ENCODE measurements around the gene TMCC1. TPM values are rescaled to one million over a fixed set of nuclear protein-coding genes. Genes with fewer than 3 reads are reported as not detected.

The TMCC1 gene
- polyA plus RNA-seq, 1 experiment = 14.4 TPM

DNA sequence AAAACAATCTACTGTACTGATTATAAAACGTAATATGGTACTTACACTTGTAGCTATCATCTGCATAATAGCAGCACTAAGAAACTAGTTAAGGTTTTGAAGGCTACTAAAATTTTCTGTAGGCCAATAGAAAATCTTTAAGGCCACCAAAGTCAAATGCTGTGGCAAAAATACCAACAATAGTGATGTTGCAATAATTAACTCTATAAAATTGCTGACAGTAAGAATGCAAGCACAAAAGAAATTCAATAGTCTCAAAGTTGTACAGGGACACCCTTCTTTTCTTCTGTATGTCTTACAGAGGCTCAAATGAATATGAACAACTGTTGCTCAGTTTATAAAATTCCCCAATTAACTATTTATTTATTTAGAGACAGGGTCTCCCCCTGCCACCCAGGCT, 62.0 kb downstream of the TMCC1 start:
- no peak for DNase-seq (ENCODE audit: low read depth)
- no peaks in the 10 kb centered on the region for H3K27me3 ChIP-seq (ENCODE audit: control insufficient read depth, insufficient read depth, low read length)
- H3K4me3 ChIP-seq (ENCODE audit: low read depth, low read length) = no peak overlapping the region
- 0 out of 2 replicates have a peak, but pooled peaks cover 1% of the 10 kb centered on the region for H3K36me3 ChIP-seq (ENCODE audit: control insufficient read depth, insufficient read depth, low read length)
- ChIA-PET POLR2A (no interaction called here), CTCF (interaction anchor here (0.7 to 2.0 kb wide), 4 partner anchors 93 to 182 kb away, joined by 3 to 6 read pairs (median 4); no protein-coding TSS in a partner anchor)
- TF ChIP-seq, protein P1, sequence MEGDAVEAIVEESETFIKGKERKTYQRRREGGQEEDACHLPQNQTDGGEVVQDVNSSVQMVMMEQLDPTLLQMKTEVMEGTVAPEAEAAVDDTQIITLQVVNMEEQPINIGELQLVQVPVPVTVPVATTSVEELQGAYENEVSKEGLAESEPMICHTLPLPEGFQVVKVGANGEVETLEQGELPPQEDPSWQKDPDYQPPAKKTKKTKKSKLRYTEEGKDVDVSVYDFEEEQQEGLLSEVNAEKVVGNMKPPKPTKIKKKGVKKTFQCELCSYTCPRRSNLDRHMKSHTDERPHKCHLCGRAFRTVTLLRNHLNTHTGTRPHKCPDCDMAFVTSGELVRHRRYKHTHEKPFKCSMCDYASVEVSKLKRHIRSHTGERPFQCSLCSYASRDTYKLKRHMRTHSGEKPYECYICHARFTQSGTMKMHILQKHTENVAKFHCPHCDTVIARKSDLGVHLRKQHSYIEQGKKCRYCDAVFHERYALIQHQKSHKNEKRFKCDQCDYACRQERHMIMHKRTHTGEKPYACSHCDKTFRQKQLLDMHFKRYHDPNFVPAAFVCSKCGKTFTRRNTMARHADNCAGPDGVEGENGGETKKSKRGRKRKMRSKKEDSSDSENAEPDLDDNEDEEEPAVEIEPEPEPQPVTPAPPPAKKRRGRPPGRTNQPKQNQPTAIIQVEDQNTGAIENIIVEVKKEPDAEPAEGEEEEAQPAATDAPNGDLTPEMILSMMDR (IDR thresholded peaks at IDR 0.05; ENCODE audit: insufficient read depth, low read depth, low read length) = no peak

DNA sequence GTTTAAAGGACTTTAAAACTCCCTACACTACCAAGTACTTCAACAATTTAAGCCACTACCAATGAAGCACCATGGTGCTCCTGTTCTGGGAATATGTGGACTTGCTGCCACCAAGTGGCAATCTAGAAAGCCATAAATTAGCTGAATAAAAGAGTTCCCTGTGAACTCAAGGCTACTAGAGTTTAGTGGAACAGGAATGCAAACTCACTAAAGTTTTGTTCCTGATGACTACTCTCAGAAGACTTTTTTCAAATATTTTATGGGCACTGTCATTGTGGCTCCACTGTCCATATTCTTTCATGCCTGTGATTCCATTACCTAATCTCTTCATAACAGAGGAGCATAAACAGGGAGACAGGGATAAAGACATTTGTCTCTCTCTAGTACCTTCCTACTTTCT, 63.9 kb downstream of the TMCC1 start:
- TF ChIP-seq, protein P1 (IDR thresholded peaks at IDR 0.05; ENCODE audit: insufficient read depth, low read depth, low read length) = peak; percentile 56
- peak; percentile 93 for DNase-seq (ENCODE audit: low read depth)
- POLR2A ChIA-PET = no interaction called here
- H3K27me3 ChIP-seq (ENCODE audit: control insufficient read depth, insufficient read depth, low read length) = no peaks in the 10 kb centered on the region
- CTCF ChIA-PET = interaction anchor here (0.6 to 4.0 kb wide), 15 partner anchors 59 to 344 kb away, joined by 3 to 20 read pairs (median 5); no protein-coding TSS in a partner anchor
- H3K36me3 ChIP-seq (ENCODE audit: control insufficient read depth, insufficient read depth, low read length) = 0 out of 2 replicates have a peak, but pooled peaks cover 1% of the 10 kb centered on the region
- no peak overlapping the region for H3K4me3 ChIP-seq (ENCODE audit: low read depth, low read length)

- Histone ChIP-seq H3K27me3 (ENCODE audit: control insufficient read depth, insufficient read depth, low read length) (no peaks in the 10 kb centered on the region), H3K36me3 (ENCODE audit: control insufficient read depth, insufficient read depth, low read length) (0 out of 2 replicates have a peak, but pooled peaks cover 1% of the 10 kb centered on the region), H3K4me3 (ENCODE audit: low read depth, low read length) (no peak overlapping the region)
- DNase-seq (ENCODE audit: low read depth) = no peak
- POLR2A ChIA-PET = no interaction called here
- TF ChIP-seq, protein P1 (IDR thresholded peaks at IDR 0.05; ENCODE audit: insufficient read depth, low read depth, low read length) = no peak
- CTCF ChIA-PET = interaction anchor here (0.6 to 4.0 kb wide), 7 partner anchors 106 to 337 kb away, joined by 3 to 22 read pairs (median 5); no protein-coding TSS in a partner anchor
Measured at GRCh38 chr3:129827765-129828164, 65.7 kb downstream of the TMCC1 start.

DNA sequence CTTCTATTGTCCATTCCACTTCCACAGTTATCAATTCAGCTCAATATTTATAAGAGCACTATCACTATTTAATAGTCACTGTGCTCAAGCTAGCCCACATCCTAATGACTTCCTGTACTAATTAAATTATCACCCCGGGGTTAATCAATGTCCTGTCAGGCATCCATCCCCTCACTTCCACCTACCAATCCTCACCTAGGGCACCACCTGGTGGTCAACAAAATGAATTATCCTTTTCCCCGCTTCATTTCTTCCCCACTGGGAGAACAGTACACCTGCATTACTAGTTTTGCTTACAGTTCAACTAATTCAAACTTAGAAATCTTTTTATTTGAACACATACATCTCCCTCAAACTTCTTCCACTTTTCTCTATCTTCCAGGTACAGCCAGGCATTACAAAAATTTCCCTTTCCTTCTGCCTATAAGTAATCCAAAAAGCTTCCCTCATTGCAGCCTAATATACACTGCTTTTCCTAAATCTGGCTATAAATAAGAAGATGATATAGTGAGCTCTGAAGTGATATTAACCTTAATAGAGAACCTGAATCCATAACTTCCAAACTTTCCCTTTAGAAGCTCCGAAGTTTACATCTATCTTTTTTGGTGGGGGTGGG, 68.5 kb downstream of the TMCC1 start:
- TF ChIP-seq, protein P1 (IDR thresholded peaks at IDR 0.05; ENCODE audit: insufficient read depth, low read depth, low read length) = peak; percentile 59
- Histone ChIP-seq H3K4me3 (ENCODE audit: low read depth, low read length) (no peak overlapping the region), H3K27me3 (ENCODE audit: control insufficient read depth, insufficient read depth, low read length) (no peaks in the 10 kb centered on the region), H3K36me3 (ENCODE audit: control insufficient read depth, insufficient read depth, low read length) (0 out of 2 replicates have a peak, but pooled peaks cover 1% of the 10 kb centered on the region)
- POLR2A ChIA-PET = no interaction called here
- CTCF ChIA-PET = interaction anchor here (0.6 to 4.4 kb wide), 32 partner anchors 9 to 496 kb away, joined by 3 to 31 read pairs (median 4); no protein-coding TSS in a partner anchor
- DNase-seq (ENCODE audit: low read depth) = no peak

DNA sequence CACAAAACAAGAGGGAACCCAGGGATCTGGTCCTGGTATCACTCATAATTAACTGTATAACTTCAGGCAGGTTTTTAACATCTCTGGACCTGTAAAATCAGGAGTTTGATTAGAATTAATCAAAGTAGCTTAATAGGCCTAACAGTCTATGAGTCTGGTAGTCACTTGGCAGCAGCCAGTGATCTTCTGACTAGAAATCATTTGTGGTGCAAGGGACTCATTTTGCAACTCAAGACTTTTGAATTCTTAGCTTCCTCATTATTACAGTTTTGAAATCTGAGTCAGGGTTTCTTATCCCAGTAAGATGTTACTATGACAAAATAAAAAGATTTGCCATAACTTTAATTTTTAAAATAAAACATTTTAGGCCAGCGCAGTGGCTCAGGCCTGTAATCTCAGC, 70.8 kb downstream of the TMCC1 start:
- CTCF ChIA-PET = interaction anchor here (0.6 to 4.4 kb wide), 5 partner anchors 10 to 769 kb away, joined by 3 to 31 read pairs (median 5); no protein-coding TSS in a partner anchor
- H3K27me3 ChIP-seq (ENCODE audit: control insufficient read depth, insufficient read depth, low read length) = no peaks in the 10 kb centered on the region
- peak; percentile 34 for DNase-seq (ENCODE audit: low read depth)
- TF ChIP-seq, protein P1 (IDR thresholded peaks at IDR 0.05; ENCODE audit: insufficient read depth, low read depth, low read length) = no peak
- H3K36me3 ChIP-seq (ENCODE audit: control insufficient read depth, insufficient read depth, low read length) = no peaks in the 10 kb centered on the region
- H3K4me3 ChIP-seq (ENCODE audit: low read depth, low read length) = no peak overlapping the region
- POLR2A ChIA-PET = interaction anchor here (0.6 kb wide), 1 partner anchor 269 kb away, joined by 5 read pairs; no protein-coding TSS in a partner anchor
